ENCODE measurements around the gene TTLL11. TPM values are rescaled to one million over a fixed set of nuclear protein-coding genes. Genes with fewer than 3 reads are reported as not detected.

Gene TTLL11
- total RNA-seq, 4 donors from 2014 or later, result 15.1 to 42.6 (median 29.1) TPM

- Histone ChIP-seq H3K9me3 (no peaks in the 10 kb centered on the region), H3K4me3 (no peak overlapping the region), H3K4me1 (peaks cover 0 to 13% (median 0%) of the 10 kb centered on the region in 3 donors), H3K27ac (no peak overlapping the region), H3K27me3 (no peaks in the 10 kb centered on the region), H3K36me3 (peaks cover 0 to 10% of the 10 kb centered on the region in 2 donors)
- TF ChIP-seq POLR2A (IDR thresholded peaks at IDR 0.05) (no peak), POLR2AphosphoS5 (IDR thresholded peaks at IDR 0.05) (no peak), EP300 (IDR thresholded peaks at IDR 0.05) (no peak)
- TF ChIP-seq, protein P1, sequence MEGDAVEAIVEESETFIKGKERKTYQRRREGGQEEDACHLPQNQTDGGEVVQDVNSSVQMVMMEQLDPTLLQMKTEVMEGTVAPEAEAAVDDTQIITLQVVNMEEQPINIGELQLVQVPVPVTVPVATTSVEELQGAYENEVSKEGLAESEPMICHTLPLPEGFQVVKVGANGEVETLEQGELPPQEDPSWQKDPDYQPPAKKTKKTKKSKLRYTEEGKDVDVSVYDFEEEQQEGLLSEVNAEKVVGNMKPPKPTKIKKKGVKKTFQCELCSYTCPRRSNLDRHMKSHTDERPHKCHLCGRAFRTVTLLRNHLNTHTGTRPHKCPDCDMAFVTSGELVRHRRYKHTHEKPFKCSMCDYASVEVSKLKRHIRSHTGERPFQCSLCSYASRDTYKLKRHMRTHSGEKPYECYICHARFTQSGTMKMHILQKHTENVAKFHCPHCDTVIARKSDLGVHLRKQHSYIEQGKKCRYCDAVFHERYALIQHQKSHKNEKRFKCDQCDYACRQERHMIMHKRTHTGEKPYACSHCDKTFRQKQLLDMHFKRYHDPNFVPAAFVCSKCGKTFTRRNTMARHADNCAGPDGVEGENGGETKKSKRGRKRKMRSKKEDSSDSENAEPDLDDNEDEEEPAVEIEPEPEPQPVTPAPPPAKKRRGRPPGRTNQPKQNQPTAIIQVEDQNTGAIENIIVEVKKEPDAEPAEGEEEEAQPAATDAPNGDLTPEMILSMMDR (IDR thresholded peaks at IDR 0.05), result no peak
- 45% methylated on average over 7 of the region's 7 CpGs for WGBS, 2 donors (ENCODE audit: low coverage in 1 of 2)
- no peak for ATAC-seq
Measured at GRCh38 chr9:121954477-121955140, 138.5 kb downstream of the TTLL11 start.

DNA sequence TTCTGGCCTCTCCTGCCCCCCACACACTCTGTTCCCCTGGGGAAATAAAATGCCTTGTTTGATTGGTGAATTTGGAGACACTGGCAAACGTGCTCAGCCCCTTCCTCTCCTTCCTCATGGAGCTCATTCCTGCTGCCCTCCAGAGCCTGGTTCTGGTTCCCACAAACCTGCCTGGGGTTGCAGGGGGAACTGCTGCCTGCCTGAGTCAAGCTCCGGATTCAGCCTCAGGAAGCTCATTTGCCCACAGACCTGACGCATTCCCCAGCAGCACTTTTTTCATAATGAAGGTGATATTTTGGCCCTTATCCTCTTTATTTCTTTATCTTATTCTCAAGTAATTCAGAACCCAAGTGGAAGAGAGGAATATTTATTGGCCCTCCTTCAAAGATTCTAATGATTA, 140.5 kb downstream of the TTLL11 start:
- H3K27ac ChIP-seq, result no peak overlapping the region
- no peak for ATAC-seq
- WGBS, 2 donors (ENCODE audit: low coverage in 1 of 2), result 70 to 84% methylated on average over 3 of the region's 3 CpGs
- H3K9me3 ChIP-seq, result no peaks in the 10 kb centered on the region
- no peak overlapping the region for H3K4me3 ChIP-seq
- peaks cover 0 to 13% (median 0%) of the 10 kb centered on the region in 3 donors for H3K4me1 ChIP-seq
- TF ChIP-seq, protein P1 (IDR thresholded peaks at IDR 0.05), result no peak
- TF ChIP-seq EP300 (IDR thresholded peaks at IDR 0.05) (no peak), POLR2A (IDR thresholded peaks at IDR 0.05) (no peak), POLR2AphosphoS5 (IDR thresholded peaks at IDR 0.05) (no peak)
- no peaks in the 10 kb centered on the region for H3K27me3 ChIP-seq
- H3K36me3 ChIP-seq, result peaks cover 0 to 19% of the 10 kb centered on the region in 2 donors

GRCh38 chr9:121950866-121951265, 142.2 kb downstream of the TTLL11 start:
- H3K27ac ChIP-seq, result no peak overlapping the region
- peaks cover 0 to 13% (median 0%) of the 10 kb centered on the region in 3 donors for H3K4me1 ChIP-seq
- ATAC-seq, result no peak
- no peaks in the 10 kb centered on the region for H3K9me3 ChIP-seq
- H3K36me3 ChIP-seq, result peaks cover 0 to 25% of the 10 kb centered on the region in 2 donors
- 75 to 100% methylated on average over 2 to 6 of the region's 8 CpGs for WGBS, 2 donors (ENCODE audit: low coverage in 1 of 2)
- TF ChIP-seq, protein P1 (IDR thresholded peaks at IDR 0.05), result no peak
- no peak for TF ChIP-seq POLR2AphosphoS5 (IDR thresholded peaks at IDR 0.05)
- TF ChIP-seq POLR2A (IDR thresholded peaks at IDR 0.05), result no peak
- TF ChIP-seq EP300 (IDR thresholded peaks at IDR 0.05), result no peak
- no peaks in the 10 kb centered on the region for H3K27me3 ChIP-seq
- H3K4me3 ChIP-seq, result no peak overlapping the region

DNA sequence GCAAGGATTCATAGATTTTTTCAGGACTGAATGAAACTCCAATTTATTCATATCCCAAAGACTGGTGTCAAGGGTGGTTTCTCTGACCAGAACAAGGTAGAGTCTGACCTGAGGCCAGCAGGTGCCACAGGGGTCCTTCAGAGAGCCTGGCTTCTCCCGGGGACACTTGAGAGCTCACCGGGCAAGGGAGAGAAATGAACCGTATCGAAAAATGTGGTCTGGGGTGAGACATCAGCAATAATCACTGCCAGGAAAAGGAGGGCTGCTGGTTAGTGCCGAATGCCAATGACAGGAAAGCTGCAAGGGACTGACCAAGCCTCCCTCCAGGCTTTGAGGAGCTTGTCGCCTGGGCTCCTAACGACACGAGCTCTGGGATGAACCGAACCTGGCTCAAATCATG, 142.7 kb downstream of the TTLL11 start:
- Histone ChIP-seq H3K4me1 (peaks cover 0 to 13% (median 0%) of the 10 kb centered on the region in 3 donors), H3K27ac (no peak overlapping the region), H3K27me3 (no peaks in the 10 kb centered on the region), H3K36me3 (peaks cover 0 to 25% of the 10 kb centered on the region in 2 donors), H3K9me3 (no peaks in the 10 kb centered on the region), H3K4me3 (no peak overlapping the region)
- 95 to 98% methylated on average over 4 to 5 of the region's 9 CpGs for WGBS, 2 donors (ENCODE audit: low coverage in 1 of 2)
- no peak for ATAC-seq
- TF ChIP-seq POLR2A (IDR thresholded peaks at IDR 0.05), result no peak
- no peak for TF ChIP-seq EP300 (IDR thresholded peaks at IDR 0.05)
- TF ChIP-seq, protein P1 (IDR thresholded peaks at IDR 0.05), result no peak

DNA sequence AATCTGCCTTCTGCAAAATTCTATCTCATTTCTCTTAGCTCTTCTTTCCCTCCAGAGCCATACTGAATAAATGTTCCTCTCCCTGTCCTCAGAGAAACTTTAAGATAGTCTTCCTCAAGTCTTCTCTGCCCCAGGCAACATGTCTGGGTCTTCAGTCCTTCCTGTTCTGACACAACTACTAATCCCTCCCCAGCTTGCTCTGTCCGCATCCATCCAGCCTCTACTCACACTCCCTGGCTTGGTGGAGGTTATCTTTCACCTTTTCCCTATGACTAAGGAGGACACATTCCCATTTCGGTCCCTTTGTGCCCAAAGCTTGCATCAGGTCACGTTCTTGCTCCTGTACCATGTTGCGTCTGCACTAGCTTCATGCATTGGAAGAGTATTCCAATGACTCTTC, 143.3 kb downstream of the TTLL11 start:
- no peaks in the 10 kb centered on the region for H3K9me3 ChIP-seq
- TF ChIP-seq, protein P1 (IDR thresholded peaks at IDR 0.05), result no peak
- TF ChIP-seq POLR2AphosphoS5 (IDR thresholded peaks at IDR 0.05) (no peak), EP300 (IDR thresholded peaks at IDR 0.05) (no peak), POLR2A (IDR thresholded peaks at IDR 0.05) (no peak)
- WGBS, 2 donors (ENCODE audit: low coverage in 1 of 2), result 96 to 100% methylated on average over 4 of the region's 4 CpGs
- H3K27ac ChIP-seq, result no peak overlapping the region
- no peaks in the 10 kb centered on the region for H3K27me3 ChIP-seq
- peaks cover 0 to 9% (median 0%) of the 10 kb centered on the region in 3 donors for H3K4me1 ChIP-seq
- no peak for ATAC-seq
- peaks cover 0 to 27% of the 10 kb centered on the region in 2 donors for H3K36me3 ChIP-seq
- H3K4me3 ChIP-seq, result no peak overlapping the region

Data from gastroesophageal sphincter (tissue), 4 donors.